Effector memory CD4-positive, alpha-beta T cell (primary cell): ENCODE results near the gene SNAPIN.

Source experiments
- DNase-seq, 3 donors: peaks; one replicate each; pipeline ENCODE4 v3.0.0-alpha.2; 2020
- H3K27ac ChIP-seq: 2 replicates; pipeline ENCODE4 v1.7.0; 2013; ENCODE audit warnings: mild to moderate bottlenecking, low read length, moderate library complexity; ENCODE audit not compliant: insufficient read depth, poor library complexity, severe bottlenecking
- H3K27me3 ChIP-seq: replicated peaks from 2 replicates; pipeline ENCODE4 v1.7.0; 2013; ENCODE audit warnings: mild to moderate bottlenecking, low read length; ENCODE audit not compliant: insufficient read depth, control insufficient read depth, poor library complexity, severe bottlenecking
- H3K36me3 ChIP-seq: 2 replicates; pipeline ENCODE4 v1.7.0; 2013; ENCODE audit warnings: mild to moderate bottlenecking, low read length, moderate library complexity; ENCODE audit not compliant: control insufficient read depth, insufficient read depth
- H3K4me1 ChIP-seq: 2 replicates; pipeline ENCODE4 v1.7.0; 2013; ENCODE audit warnings: low read length, mild to moderate bottlenecking; ENCODE audit not compliant: control insufficient read depth, insufficient read depth, poor library complexity, severe bottlenecking
- H3K4me3 ChIP-seq: 2 replicates; pipeline ENCODE4 v1.7.0; 2013; ENCODE audit warnings: low read length, low read depth, mild to moderate bottlenecking; ENCODE audit not compliant: insufficient read depth, poor library complexity, severe bottlenecking
- H3K9me3 ChIP-seq: 2 replicates; pipeline ENCODE4 v1.7.0; 2013; ENCODE audit warnings: mild to moderate bottlenecking, low read length, moderate library complexity; ENCODE audit not compliant: control insufficient read depth

Gene SNAPIN

DNA sequence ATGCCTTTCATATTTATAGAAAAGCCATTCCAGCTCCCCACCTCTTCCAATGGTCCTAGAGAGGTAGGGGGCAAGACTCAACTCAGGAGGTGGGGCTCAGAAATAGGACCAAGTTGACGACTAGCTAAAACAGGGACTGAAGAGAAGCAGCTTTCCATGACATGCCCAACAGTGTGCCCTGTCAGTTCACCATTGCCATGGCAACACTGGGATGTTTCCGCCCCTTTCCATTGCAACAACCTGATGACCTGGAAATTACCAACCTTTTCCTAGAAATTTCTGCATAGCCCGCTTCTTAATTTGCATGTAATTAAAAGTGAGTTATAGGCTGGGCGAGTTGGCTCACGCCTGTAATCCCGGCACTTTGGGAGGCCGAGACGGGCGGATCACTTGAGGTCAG is 47.0 kb downstream of the SNAPIN start:
- H3K27ac ChIP-seq = no peak overlapping the region
- H3K36me3 ChIP-seq = no peaks in the 10 kb centered on the region
- no peaks in the 10 kb centered on the region for H3K4me1 ChIP-seq
- no peaks in the 10 kb centered on the region for H3K27me3 ChIP-seq
- no peaks in the 10 kb centered on the region for H3K9me3 ChIP-seq
- no peak for DNase-seq
- H3K4me3 ChIP-seq = no peak overlapping the region

DNA sequence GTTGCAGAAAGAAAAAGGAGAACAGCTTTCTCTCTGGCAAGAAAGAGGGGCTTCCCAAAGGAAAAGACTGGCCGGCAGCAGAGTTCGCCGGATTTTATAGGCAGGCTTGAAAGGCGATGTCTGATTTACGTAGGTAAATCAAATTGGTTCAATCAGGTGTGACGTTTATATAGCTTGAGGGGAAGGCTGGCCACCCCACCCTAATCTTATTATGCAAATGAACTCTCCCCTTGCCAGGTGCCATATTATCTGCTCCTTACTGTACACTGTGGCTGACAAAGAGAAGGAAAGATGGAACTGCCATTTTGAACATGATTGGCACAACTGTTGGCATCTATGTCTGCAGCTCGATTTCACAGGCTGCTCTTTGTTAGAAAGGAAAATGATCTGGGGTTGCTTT is 52.5 kb downstream of the SNAPIN start:
- no peak overlapping the region for H3K4me3 ChIP-seq
- H3K36me3 ChIP-seq = no peaks in the 10 kb centered on the region
- no peaks in the 10 kb centered on the region for H3K4me1 ChIP-seq
- H3K27me3 ChIP-seq = no peaks in the 10 kb centered on the region
- H3K27ac ChIP-seq = no peak overlapping the region
- no peak for DNase-seq
- no peaks in the 10 kb centered on the region for H3K9me3 ChIP-seq
